C4-2B (cell line): ENCODE data around the gene PIAS3.

Source experiments
- CTCF ChIP-seq: fragments of 450-650 bp; conservative IDR thresholded peaks from 2 replicates; pipeline ENCODE4 v1.5.1; 2017; ENCODE audit warnings: mild to moderate bottlenecking
- ZFX ChIP-seq: fragments of 450-650 bp; IDR thresholded peaks from 2 replicates; pipeline ENCODE4 v1.6.1; 2017

- TF ChIP-seq CTCF (no peak), ZFX (no peak)
Measured at GRCh38 chr1:145847827-145848226, 11.1 kb downstream of the PIAS3 start.
